NCI-H510A (cell line): Measurements from ENCODE around the gene MRTFB.

Experiments used
- DNase-seq: peaks from one replicate; lab custom pipeline; 2025; lab: John Stamatoyannopoulos, UW

The MRTFB gene

DNA sequence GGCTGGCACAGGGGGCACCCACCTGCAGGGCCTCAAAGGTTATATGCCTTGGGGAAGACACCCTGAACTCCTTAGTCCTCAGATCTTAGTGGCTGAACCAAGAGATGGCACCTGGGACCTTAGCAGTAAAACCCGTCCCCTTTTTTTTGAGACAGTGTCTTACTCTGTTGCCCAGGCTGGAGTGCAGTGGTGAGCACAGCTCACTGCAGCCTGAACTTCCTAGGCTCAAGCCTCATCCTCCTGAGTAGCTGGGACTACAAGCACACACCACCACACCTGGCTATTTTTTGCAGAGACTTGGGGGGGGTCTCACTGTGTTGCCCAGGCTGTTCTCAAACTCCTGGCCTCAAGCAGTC, 237.2 kb downstream of the MRTFB start:
- no peak for DNase-seq

DNA sequence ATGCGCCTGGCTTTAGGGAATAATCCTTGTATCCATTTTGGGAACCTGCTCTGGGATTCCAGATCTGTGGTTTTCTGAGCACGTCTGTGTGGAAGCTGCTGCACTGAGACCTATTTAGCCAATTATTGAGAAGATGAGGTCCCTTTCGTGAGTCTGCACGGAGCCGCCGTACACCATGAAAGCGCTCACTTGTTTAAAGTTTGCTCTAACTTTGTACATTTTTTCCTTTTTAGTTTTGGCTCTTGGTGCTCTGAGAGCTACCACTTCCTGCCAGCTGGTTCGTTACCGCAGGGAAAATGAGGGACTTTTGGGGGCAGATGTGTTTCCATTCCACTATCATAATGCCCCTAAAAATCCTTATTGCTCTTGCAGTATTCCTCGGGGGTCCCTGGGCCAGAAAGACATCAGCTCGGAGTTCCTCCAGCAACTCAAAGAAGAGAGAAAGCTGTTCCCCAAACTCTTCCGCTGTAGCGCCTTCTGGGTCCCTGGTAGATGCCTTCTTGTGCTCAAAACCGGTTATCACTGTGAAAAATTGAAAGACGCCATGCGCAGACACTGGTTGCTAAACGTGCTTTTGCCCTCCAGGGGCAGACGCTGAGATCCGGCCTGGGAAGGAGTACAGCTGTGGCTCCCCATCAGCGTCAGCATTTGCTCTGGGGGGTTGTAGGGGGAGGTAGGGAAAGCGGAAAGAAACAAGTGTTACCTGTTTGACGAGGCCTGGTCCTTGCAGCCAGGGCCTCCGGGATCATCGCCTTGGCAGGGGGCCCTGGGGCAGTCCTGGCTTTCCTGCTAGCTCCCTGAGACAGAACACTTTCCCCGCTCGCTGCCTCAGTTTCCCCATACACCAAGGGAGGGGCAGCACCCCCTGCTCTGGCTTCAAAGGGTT, 238.1 kb downstream of the MRTFB start:
- DNase-seq, result no peak

DNA sequence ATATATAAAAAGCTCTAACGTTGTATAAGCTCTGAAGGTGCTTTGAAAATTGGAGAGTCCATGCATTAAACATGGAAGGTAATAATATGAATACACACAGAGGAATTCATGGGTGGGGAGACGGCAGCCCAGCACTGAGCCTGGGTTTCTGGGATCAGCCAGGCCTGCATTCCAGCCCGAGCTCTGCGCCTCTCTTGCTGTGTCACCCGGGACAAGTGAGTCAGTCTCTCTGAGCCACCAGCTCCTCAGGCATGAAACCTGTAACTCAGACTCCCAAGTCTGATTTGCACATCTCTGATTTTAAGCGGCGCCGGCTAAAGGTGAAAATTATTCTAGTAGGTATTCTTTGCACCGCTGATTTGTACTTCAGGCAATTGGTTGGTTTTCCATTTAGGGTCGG, 238.8 kb downstream of the MRTFB start:
- DNase-seq, result no peak

- DNase-seq, result no peak
Measured at GRCh38 chr16:14310519-14310991, 239.4 kb downstream of the MRTFB start.

DNA sequence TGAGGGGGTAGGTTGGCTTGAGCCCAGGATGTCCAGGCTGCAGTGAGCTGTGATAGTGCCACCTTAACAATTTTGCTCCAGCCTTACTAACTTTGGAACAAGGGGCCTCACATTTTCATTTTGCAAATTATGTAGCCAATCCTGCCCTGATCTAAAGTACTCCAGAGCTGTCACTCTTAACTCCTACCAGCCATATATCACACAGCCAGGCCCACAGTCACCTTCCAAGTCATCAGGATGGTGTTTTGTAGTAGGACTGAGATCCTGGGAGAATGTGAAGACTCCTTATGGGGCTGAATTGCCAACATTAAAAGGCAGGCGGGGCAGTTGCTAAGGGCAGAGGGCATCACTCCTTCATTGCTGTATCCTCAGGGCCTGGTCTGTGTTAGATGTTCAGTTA, 243.0 kb downstream of the MRTFB start:
- no peak for DNase-seq

DNA sequence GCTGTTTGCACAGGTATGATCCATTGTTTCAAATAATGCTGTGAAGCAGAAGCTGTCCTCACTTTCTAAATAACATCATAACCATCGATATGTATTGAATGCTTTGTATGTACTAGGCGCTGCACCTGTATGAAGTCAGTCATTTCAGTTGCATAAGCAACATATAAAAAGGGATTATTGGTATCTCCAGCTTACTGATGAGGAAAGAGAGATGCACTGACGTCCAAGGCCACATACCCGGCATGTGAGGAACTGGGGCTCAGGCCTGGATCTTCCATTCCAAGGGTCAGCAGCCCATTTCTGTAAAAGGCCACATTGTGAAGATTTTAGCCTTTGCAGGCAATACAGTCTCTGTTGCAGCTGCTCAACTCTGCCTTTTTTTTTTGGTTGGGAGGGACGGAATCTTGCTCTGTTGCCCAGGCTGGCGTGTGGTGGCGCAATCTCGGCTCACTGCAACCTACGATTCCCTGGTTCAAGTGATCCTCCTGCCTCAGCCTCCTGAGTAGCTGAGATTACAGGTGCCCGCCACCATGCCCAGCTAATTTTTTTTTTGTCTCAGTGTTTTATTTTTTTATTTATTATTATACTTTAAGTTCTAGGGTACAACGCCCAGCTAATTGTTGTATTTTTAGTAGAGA, 244.7 kb downstream of the MRTFB start:
- no peak for DNase-seq
